Activated CD4-positive, alpha-beta memory T cell treated with anti-CD3 and anti-CD28 coated beads for 36 hours (primary cell): ENCODE results near the gene PEAR1. TPM values are rescaled to one million over a fixed set of nuclear protein-coding genes. Genes with fewer than 3 reads are reported as not detected.
A peak's percentile ranks its signal among the peaks of the same experiment; 100 is the strongest.

ENCODE experiments used
- CTCF ChIA-PET: fragments of 350-600 bp; sonication (Branson Sonifier 250); formaldehyde crosslinking; loops from one replicate; lab custom pipeline; 2021; ENCODE audit warnings: antibody characterized with exemption, inconsistent platforms; lab: Charles Lee
- POLR2A ChIA-PET: fragments of 350-600 bp; sonication (Branson Sonifier 250); formaldehyde crosslinking; loops from one replicate; lab custom pipeline; 2021; ENCODE audit warnings: antibody characterized with exemption; lab: Charles Lee
- DNase-seq: peaks from one replicate; pipeline ENCODE4 v3.0.0-alpha.2; 2020
- H3K27ac Mint-ChIP-seq: one replicate; pipeline ENCODE4 v1.8.0; 2021; ENCODE audit warnings: mixed read lengths
- H3K27me3 Mint-ChIP-seq: one replicate; pipeline ENCODE4 v1.8.0; 2021; ENCODE audit warnings: mixed read lengths
- H3K36me3 Mint-ChIP-seq: one replicate; pipeline ENCODE4 v1.8.0; 2021; ENCODE audit warnings: mixed read lengths
- H3K4me1 Mint-ChIP-seq: one replicate; pipeline ENCODE4 v1.8.0; 2021; ENCODE audit warnings: low read depth, mixed read lengths
- H3K4me3 Mint-ChIP-seq: one replicate; pipeline ENCODE4 v1.8.0; 2021; ENCODE audit warnings: mild to moderate bottlenecking, mixed read lengths
- H3K9me3 Mint-ChIP-seq: one replicate; pipeline ENCODE4 v1.8.0; 2021; ENCODE audit warnings: mixed read lengths
- intact Hi-C: fragments of 100-400 bp; cut with micrococcal nuclease; formaldehyde crosslinking; loops from one replicate; pipeline ENCODE4 v1.15.1; 2023
- total RNA-seq, 2 experiments: library from RNA; stranded (reverse); gene quantifications; one replicate each; pipeline ENCODE4 v1.2.3, GENCODE V29; 2021

The PEAR1 gene
- total RNA-seq, 2 experiments from 2014 or later: not detected

- no peaks in the 10 kb centered on the region for H3K9me3 Mint-ChIP-seq
- no peak overlapping the region for H3K4me3 Mint-ChIP-seq
- no peaks in the 10 kb centered on the region for H3K4me1 Mint-ChIP-seq
- intact Hi-C loops: no loop called here
- no peak for DNase-seq
- H3K36me3 Mint-ChIP-seq: no peaks in the 10 kb centered on the region
- peaks cover 31% of the 10 kb centered on the region for H3K27me3 Mint-ChIP-seq
- CTCF ChIA-PET: interaction anchor here (3.3 to 9.3 kb wide), 2 partner anchors 25 to 49 kb away, joined by 16 to 137 read pairs; partner anchors contain the start of gene NTRK1
- no peak overlapping the region for H3K27ac Mint-ChIP-seq
- POLR2A ChIA-PET: no interaction called here
Measured at GRCh38 chr1:156885314-156885713, 8.2 kb upstream of the PEAR1 start.

- Mint-ChIP-seq H3K9me3 (no peaks in the 10 kb centered on the region), H3K36me3 (no peaks in the 10 kb centered on the region), H3K27me3 (peaks cover 35% of the 10 kb centered on the region), H3K27ac (no peak overlapping the region), H3K4me1 (no peaks in the 10 kb centered on the region), H3K4me3 (no peak overlapping the region)
- ChIA-PET POLR2A (no interaction called here), CTCF (interaction anchor here (3.0 to 9.3 kb wide), 3 partner anchors 26 to 196 kb away, joined by 13 to 137 read pairs (median 16); partner anchors contain the start of gene NTRK1)
- intact Hi-C loops: no loop called here
- no peak for DNase-seq
Measured at GRCh38 chr1:156885880-156886355, 7.6 kb upstream of the PEAR1 start.

- Mint-ChIP-seq H3K9me3 (no peaks in the 10 kb centered on the region), H3K27ac (no peak overlapping the region), H3K27me3 (peaks cover 43% of the 10 kb centered on the region), H3K36me3 (no peaks in the 10 kb centered on the region), H3K4me3 (no peak overlapping the region), H3K4me1 (peaks cover 2% of the 10 kb centered on the region)
- DNase-seq: no peak
- ChIA-PET POLR2A (no interaction called here), CTCF (interaction anchor here (0.8 to 9.3 kb wide), 5 partner anchors 26 to 197 kb away, joined by 3 to 137 read pairs (median 13); partner anchors contain the start of gene NTRK1)
- intact Hi-C loops: no loop called here
Measured at GRCh38 chr1:156886583-156887281, 6.8 kb upstream of the PEAR1 start.

GRCh38 chr1:156887317-156887716, 6.2 kb upstream of the PEAR1 start:
- CTCF ChIA-PET: interaction anchor here (0.8 to 9.3 kb wide), 4 partner anchors 41 to 198 kb away, joined by 3 to 137 read pairs (median 8); no protein-coding TSS in a partner anchor
- H3K36me3 Mint-ChIP-seq: no peaks in the 10 kb centered on the region
- POLR2A ChIA-PET: no interaction called here

GRCh38 chr1:156887734-156888133, 5.8 kb upstream of the PEAR1 start:
- CTCF ChIA-PET: interaction anchor here (1.8 to 9.3 kb wide), 3 partner anchors 51 to 198 kb away, joined by 4 to 137 read pairs (median 13); no protein-coding TSS in a partner anchor
- Mint-ChIP-seq H3K27me3 (peaks cover 40% of the 10 kb centered on the region), H3K4me3 (no peak overlapping the region), H3K27ac (no peak overlapping the region), H3K36me3 (no peaks in the 10 kb centered on the region), H3K4me1 (peaks cover 7% of the 10 kb centered on the region), H3K9me3 (no peaks in the 10 kb centered on the region)
- intact Hi-C loops: no loop called here
- DNase-seq: no peak
- POLR2A ChIA-PET: no interaction called here

More at GRCh38 chr1:156887317-156887716, 6.2 kb upstream of the PEAR1 start:
- Mint-ChIP-seq H3K27ac (no peak overlapping the region), H3K4me1 (peaks cover 7% of the 10 kb centered on the region), H3K27me3 (peaks cover 40% of the 10 kb centered on the region), H3K9me3 (no peaks in the 10 kb centered on the region), H3K4me3 (no peak overlapping the region)
- no peak for DNase-seq
- intact Hi-C loops: no loop called here

- H3K9me3 Mint-ChIP-seq: no peaks in the 10 kb centered on the region
- H3K27me3 Mint-ChIP-seq: peaks cover 42% of the 10 kb centered on the region
- no peak overlapping the region for H3K4me3 Mint-ChIP-seq
- ChIA-PET POLR2A (interaction anchor here (1.2 kb wide), 1 partner anchor 32 kb away, joined by 3 read pairs; no protein-coding TSS in a partner anchor), CTCF (interaction anchor here (0.7 to 9.3 kb wide), 36 partner anchors 8 to 229 kb away, joined by 3 to 137 read pairs (median 5); partner anchors contain the start of genes INSRR, ISG20L2, LRRC71 and METTL25B)
- intact Hi-C loops: loop anchor here (1.0 to 10.0 kb wide), 5 partner anchors 29 to 205 kb away; partner anchors contain the start of gene NTRK1
- H3K36me3 Mint-ChIP-seq: no peaks in the 10 kb centered on the region
- DNase-seq: peak; percentile 74
- H3K27ac Mint-ChIP-seq: no peak overlapping the region
- H3K4me1 Mint-ChIP-seq: peaks cover 10% of the 10 kb centered on the region
Measured at GRCh38 chr1:156889802-156890580, 3.5 kb upstream of the PEAR1 start.

GRCh38 chr1:156892190-156893047, 1.1 kb upstream of the PEAR1 start:
- H3K36me3 Mint-ChIP-seq: no peaks in the 10 kb centered on the region
- no peaks in the 10 kb centered on the region for H3K9me3 Mint-ChIP-seq
- no peak overlapping the region for H3K27ac Mint-ChIP-seq
- CTCF ChIA-PET: interaction anchor here (0.8 to 9.3 kb wide), 20 partner anchors 13 to 343 kb away, joined by 3 to 137 read pairs (median 4); partner anchors contain the start of genes INSRR, LRRC71, NTRK1 and SH2D2A
- peak overlapping the region; percentile 48 for H3K4me3 Mint-ChIP-seq
- peaks cover 10% of the 10 kb centered on the region for H3K4me1 Mint-ChIP-seq
- POLR2A ChIA-PET: no interaction called here
- peak; percentile 92 for DNase-seq
- intact Hi-C loops: loop anchor here (2.0 to 10.0 kb wide), 2 partner anchors 28 to 208 kb away; partner anchors contain the start of gene LRRC71
- H3K27me3 Mint-ChIP-seq: peaks cover 46% of the 10 kb centered on the region

GRCh38 chr1:156894001-156894400, 483 bp downstream of the PEAR1 start:
- Mint-ChIP-seq H3K9me3 (no peaks in the 10 kb centered on the region), H3K36me3 (no peaks in the 10 kb centered on the region), H3K4me3 (no peak overlapping the region), H3K4me1 (peaks cover 13% of the 10 kb centered on the region), H3K27ac (no peak overlapping the region), H3K27me3 (peaks cover 53% of the 10 kb centered on the region)
- ChIA-PET POLR2A (no interaction called here), CTCF (interaction anchor here (1.1 to 7.3 kb wide), 3 partner anchors 30 to 95 kb away, joined by 3 to 132 read pairs (median 89); partner anchors contain the start of gene LRRC71)
- no peak for DNase-seq
- intact Hi-C loops: loop anchor here (10.0 kb wide), 1 partner anchor 209 kb away; no protein-coding TSS in a partner anchor

- Mint-ChIP-seq H3K36me3 (no peaks in the 10 kb centered on the region), H3K9me3 (no peaks in the 10 kb centered on the region), H3K27ac (no peak overlapping the region), H3K27me3 (peaks cover 56% of the 10 kb centered on the region), H3K4me1 (peaks cover 13% of the 10 kb centered on the region), H3K4me3 (no peak overlapping the region)
- POLR2A ChIA-PET: no interaction called here
- intact Hi-C loops: loop anchor here (10.0 kb wide), 1 partner anchor 210 kb away; no protein-coding TSS in a partner anchor
- DNase-seq: no peak
- CTCF ChIA-PET: interaction anchor here (1.1 to 7.3 kb wide), 2 partner anchors 29 to 35 kb away, joined by 3 to 132 read pairs; partner anchors contain the start of gene LRRC71
Measured at GRCh38 chr1:156894711-156895454, 1.4 kb downstream of the PEAR1 start.

GRCh38 chr1:156895455-156895812, 1.9 kb downstream of the PEAR1 start:
- no peak for DNase-seq
- no peak overlapping the region for H3K4me3 Mint-ChIP-seq
- H3K36me3 Mint-ChIP-seq: no peaks in the 10 kb centered on the region
- H3K27me3 Mint-ChIP-seq: peaks cover 54% of the 10 kb centered on the region
- peaks cover 13% of the 10 kb centered on the region for H3K4me1 Mint-ChIP-seq
- H3K9me3 Mint-ChIP-seq: no peaks in the 10 kb centered on the region
- CTCF ChIA-PET: interaction anchor here (7.3 kb wide), 1 partner anchor 29 kb away, joined by 132 read pairs; the partner anchor contains the start of gene LRRC71
- intact Hi-C loops: loop anchor here (10.0 kb wide), 1 partner anchor 211 kb away; no protein-coding TSS in a partner anchor
- H3K27ac Mint-ChIP-seq: no peak overlapping the region
- POLR2A ChIA-PET: no interaction called here
